OCI-LY7 (cell line): ENCODE results near the gene INPP5A.
"Not testable (repeated sequence)": the region's sequence is repeated elsewhere in the genome, so short reads cannot be mapped to it uniquely, and the experiment has no call there.

ENCODE experiments used
- CTCF ChIP-seq: fragments of 200-600 bp; sonication (generic); conservative IDR thresholded peaks from 2 replicates; pipeline ENCODE4 v1.5.1; 2014; ENCODE audit warnings: mild to moderate bottlenecking, antibody characterized with exemption, low read length, moderate library complexity, mixed read lengths
- EZH2phosphoT487 ChIP-seq: fragments of 200-600 bp; sonication (generic); IDR thresholded peaks from 2 replicates; pipeline ENCODE4 v1.6.1; 2018; ENCODE audit warnings: low read depth, borderline replicate concordance, mild to moderate bottlenecking, mixed run types, antibody characterized with exemption, low read length, moderate library complexity, mixed read lengths

DNA sequence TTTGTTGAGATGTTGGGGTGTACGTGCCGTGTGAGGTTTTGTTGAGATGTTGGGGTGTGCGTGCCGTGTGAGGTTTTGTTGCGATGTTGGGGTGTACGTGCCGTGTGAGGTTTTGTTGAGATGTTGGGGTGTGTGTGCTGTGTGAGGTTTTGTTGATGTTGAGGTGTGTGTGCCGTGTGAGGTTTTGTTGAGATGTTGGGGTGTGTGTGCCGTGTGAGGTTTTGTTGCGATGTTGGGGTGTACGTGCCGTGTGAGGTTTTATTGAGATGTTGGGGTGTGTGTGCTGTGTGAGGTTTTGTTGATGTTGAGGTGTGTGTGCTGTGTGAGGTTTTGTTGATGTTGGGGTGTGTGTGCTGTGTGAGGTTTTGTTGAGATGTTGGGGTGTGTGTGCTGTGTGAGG, 35.4 kb downstream of the INPP5A start:
- not testable (repeated sequence) for TF ChIP-seq CTCF, EZH2phosphoT487
